Parietal lobe (tissue), 2 donors: ENCODE measurements around the gene GOLGA6L9. TPM values are rescaled to one million over a fixed set of nuclear protein-coding genes. Genes with fewer than 3 reads are reported as not detected.

Source experiments
- small RNA-seq: library from RNA; depleted of rRNA; stranded (forward); fragments of <200 nt; gene quantifications from one replicate; pipeline ENCODE3, GENCODE V24; 2014; ENCODE audit warnings: low replicate concordance
- total RNA-seq: library from RNA; depleted of rRNA; stranded (reverse); fragments of >200 nt; gene quantifications from one replicate; pipeline ENCODE4 v1.2.3, GENCODE V29; 2014

The GOLGA6L9 gene
- 20.7 TPM for total RNA-seq

GRCh38 chr15:82429693-82430092, at the start of gene GOLGA6L9:
Gene GOLGA6L9 (plus strand): TSS chr15:82429816. CDS start chr15:82430080, 264 bp downstream.

Small RNA genes lying within 50 kb of the gene (small RNA-seq; reads per million reads assigned to genes)
- gene AC245033.3 = not detected

Other genes starting within 250 kb of the GOLGA6L9 start
- 42.3 TPM for gene EFL1, start 167.1 kb upstream of the GOLGA6L9 start, total RNA-seq
- gene SAXO2, start 167.0 kb upstream of the GOLGA6L9 start, total RNA-seq = 11.9 TPM
- 14.1 TPM for gene GOLGA6L10, start 80.3 kb upstream of the GOLGA6L9 start, total RNA-seq
- gene RPS17, start 110.6 kb downstream of the GOLGA6L9 start, total RNA-seq = 1,339 TPM
- gene CPEB1, start 217.5 kb downstream of the GOLGA6L9 start, total RNA-seq = 4.7 TPM